Activated CD8-positive, alpha-beta memory T cell treated with anti-CD3 and anti-CD28 coated beads, Interleukin-2, amount 50 U/mL, for 1 hour (primary cell): ENCODE data around the gene ABLIM1.

Source experiments
- DNase-seq: peaks from one replicate; pipeline ENCODE4 v3.0.0-alpha.2; 2020; ENCODE audit errors: extremely low read depth

ABLIM1 gene

GRCh38 chr10:114647545-114648138 lies 10.4 kb downstream of the ABLIM1 start:
- DNase-seq = no peak

GRCh38 chr10:114646426-114646825 lies 11.6 kb downstream of the ABLIM1 start:
- no peak for DNase-seq

- DNase-seq = no peak
These were observed 12.4 kb downstream of the ABLIM1 start for GRCh38 chr10:114645706-114646105.

GRCh38 chr10:114643158-114643557 lies 14.9 kb downstream of the ABLIM1 start:
- DNase-seq = no peak

- no peak for DNase-seq
These were observed 15.3 kb downstream of the ABLIM1 start for GRCh38 chr10:114642729-114643128.

- no peak for DNase-seq
These were observed 19.1 kb downstream of the ABLIM1 start for GRCh38 chr10:114638821-114639625.

GRCh38 chr10:114635797-114636550 lies 22.1 kb downstream of the ABLIM1 start:
- DNase-seq = no peak

GRCh38 chr10:114635101-114635500 lies 23.0 kb downstream of the ABLIM1 start:
- no peak for DNase-seq

- no peak for DNase-seq
These were observed 23.5 kb downstream of the ABLIM1 start for GRCh38 chr10:114634609-114634979.

- no peak for DNase-seq
These were observed 25.0 kb downstream of the ABLIM1 start for GRCh38 chr10:114632869-114633715.

- no peak for DNase-seq
These were observed 26.2 kb downstream of the ABLIM1 start for GRCh38 chr10:114631666-114632417.

GRCh38 chr10:114631090-114631665 lies 26.9 kb downstream of the ABLIM1 start:
- DNase-seq = no peak

GRCh38 chr10:114629824-114630730 lies 28.0 kb downstream of the ABLIM1 start:
- DNase-seq = no peak

- no peak for DNase-seq
These were observed 28.8 kb downstream of the ABLIM1 start for GRCh38 chr10:114629083-114629823.

GRCh38 chr10:114628106-114628505 lies 30.0 kb downstream of the ABLIM1 start:
- no peak for DNase-seq

- DNase-seq = no peak
These were observed 31.2 kb downstream of the ABLIM1 start for GRCh38 chr10:114626841-114627240.

GRCh38 chr10:114624951-114625780 lies 32.9 kb downstream of the ABLIM1 start:
- no peak for DNase-seq

- DNase-seq = no peak
These were observed 33.7 kb downstream of the ABLIM1 start for GRCh38 chr10:114624422-114624821.
